ENCODE data around the gene ABHD2.

- no peak for TF ChIP-seq POLR2A (IDR thresholded peaks at IDR 0.05)
- TF ChIP-seq POLR2AphosphoS5 (IDR thresholded peaks at IDR 0.05) = no peak
- TF ChIP-seq EP300 (IDR thresholded peaks at IDR 0.05) = no peak
Observed at GRCh38 chr15:89175617-89176191, 87.4 kb downstream of the ABHD2 start.

Data from upper lobe of left lung (tissue), 4 donors.